ENCODE results near the gene SETX.

- TF ChIP-seq CTCF (conservative IDR thresholded peaks at IDR 0.05; ENCODE audit: low read length) = no peak
- no peak for TF ChIP-seq EZH2phosphoT487 (IDR thresholded peaks at IDR 0.05; ENCODE audit: borderline replicate concordance, low read depth, low read length)
Observed at GRCh38 chr9:132211570-132211969, 143.2 kb downstream of the SETX start.

Measured in OCI-LY7 (cell line).